GM19324 (cell line): ENCODE measurements around the gene SRP9.

ENCODE experiments used
- ATAC-seq: cut with Tn5 transposase; IDR thresholded peaks from one replicate; pipeline ENCODE4 v1.9.1; 2021; ENCODE audit warnings: mild to moderate bottlenecking, moderate library complexity; ENCODE audit not compliant: unreplicated experiment, low FRiP score

SRP9 gene, protein sequence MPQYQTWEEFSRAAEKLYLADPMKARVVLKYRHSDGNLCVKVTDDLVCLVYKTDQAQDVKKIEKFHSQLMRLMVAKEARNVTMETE

DNA sequence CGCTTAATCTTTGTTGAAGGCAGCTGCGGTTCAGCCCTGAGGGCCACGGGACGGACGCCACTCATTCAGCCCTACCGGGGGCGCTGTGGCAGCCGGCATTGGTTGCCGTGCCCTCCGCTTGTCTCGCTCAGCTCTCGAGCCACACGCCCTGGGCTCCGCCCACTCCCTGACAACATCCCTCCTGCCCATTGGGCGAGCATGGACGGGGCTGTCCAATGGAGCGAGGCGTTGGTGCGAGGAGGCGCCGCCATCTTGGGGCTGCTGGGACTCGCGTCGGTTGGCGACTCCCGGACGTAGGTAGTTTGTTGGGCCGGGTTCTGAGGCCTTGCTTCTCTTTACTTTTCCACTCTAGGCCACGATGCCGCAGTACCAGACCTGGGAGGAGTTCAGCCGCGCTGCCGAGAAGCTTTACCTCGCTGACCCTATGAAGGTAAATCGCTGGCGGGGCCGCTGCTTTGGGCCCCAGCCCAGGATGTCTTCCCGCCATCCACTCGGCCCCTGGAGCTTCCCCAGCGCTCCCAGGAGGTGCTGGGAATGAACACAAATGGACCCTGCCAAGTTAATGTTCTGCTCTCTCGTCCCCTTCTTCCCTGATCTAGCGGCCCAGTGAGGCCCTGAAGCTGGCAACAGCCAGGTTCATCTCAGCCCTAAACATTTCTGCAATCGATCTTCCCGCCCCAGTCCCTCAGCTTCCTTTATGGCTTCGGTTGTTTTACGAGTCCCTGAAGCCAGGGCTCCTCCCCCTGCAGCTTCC is at the start of gene SRP9:
TSS of gene SRP9 (plus strand) at position 244 of the 754 bp plus-strand sequence. CDS start at position 359, 115 bp downstream.
- ATAC-seq: peak; percentile 100

DNA sequence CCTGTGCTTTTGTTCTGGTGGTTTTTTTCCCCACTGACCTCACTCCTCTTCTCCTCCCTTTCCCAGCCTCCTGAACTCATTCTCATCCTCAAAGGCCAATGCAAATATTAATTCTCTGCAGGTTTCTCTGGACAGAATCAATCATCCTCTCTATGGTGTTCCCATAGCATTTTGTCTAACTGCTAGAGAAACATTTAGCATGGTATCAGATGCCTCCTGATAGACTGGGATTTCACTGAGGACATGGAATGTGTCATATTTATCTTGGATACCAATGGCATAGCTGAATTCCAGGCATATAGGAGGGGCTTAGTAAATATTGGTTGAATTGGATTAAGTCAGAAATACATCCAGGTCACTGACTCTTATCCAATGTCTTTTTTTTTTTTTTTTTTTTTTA is 46.1 kb upstream of the SRP9 start:
- ATAC-seq: no peak

DNA sequence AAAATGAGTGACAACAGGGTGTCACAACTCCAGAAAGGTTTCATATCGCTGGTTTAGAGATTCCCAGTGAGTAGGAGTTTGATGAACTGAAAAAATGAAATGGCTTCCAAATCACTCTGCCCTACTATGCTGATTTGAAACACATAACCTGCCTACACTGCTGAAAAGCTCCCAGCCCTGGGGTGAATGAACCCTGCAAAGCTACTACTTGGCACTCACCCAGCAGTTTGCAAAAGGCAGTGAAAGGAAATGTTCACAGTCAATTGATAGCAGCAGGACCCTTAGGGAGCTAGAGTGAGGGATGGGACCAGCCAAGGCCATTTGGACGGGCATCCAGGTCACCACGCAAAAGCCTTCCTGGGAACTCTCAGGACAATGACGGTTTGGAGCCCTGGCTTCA is 44.4 kb upstream of the SRP9 start:
- ATAC-seq: no peak

DNA sequence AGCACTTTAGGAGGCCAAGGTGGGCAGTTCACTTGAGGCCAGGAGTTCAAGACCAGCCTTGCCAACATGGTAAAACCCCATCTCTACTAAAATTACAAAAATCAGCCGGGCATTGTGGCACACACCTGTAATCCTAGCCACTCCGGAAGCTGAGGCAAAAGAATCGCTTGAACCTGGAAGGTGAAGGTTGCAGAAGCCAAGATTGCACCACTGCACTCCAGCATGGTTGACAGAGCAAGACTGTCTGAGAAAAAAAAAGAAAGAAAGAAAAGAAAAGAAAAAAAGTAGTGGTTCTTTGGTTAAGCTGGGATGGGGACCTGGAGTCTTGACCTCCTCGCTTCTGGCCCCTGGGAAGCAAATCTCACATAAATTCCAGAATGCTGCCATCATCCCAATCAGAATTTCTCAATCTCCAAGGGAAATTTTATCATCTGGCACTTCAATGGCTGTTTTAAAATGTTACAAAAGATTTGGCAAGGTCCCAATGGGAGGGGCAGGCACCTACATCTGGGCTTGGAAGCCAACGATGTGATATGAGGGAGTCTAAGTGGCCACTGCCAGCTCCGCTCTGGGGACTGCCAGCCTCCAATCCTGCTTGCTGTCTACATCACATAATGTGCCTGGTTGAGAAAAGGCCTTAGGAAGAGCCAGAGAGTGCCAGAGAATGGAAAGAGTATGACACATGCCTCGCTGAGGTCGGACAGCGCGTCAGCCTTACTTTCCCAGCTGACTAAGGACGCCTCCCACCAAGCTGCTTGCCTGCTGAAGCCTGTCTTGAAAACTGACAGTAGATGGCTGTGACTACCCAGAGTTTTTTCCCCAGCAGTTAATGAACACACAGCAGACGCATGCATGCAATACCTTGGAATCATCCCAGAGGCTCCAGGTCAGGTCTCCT is 42.1 kb upstream of the SRP9 start:
- ATAC-seq: no peak

DNA sequence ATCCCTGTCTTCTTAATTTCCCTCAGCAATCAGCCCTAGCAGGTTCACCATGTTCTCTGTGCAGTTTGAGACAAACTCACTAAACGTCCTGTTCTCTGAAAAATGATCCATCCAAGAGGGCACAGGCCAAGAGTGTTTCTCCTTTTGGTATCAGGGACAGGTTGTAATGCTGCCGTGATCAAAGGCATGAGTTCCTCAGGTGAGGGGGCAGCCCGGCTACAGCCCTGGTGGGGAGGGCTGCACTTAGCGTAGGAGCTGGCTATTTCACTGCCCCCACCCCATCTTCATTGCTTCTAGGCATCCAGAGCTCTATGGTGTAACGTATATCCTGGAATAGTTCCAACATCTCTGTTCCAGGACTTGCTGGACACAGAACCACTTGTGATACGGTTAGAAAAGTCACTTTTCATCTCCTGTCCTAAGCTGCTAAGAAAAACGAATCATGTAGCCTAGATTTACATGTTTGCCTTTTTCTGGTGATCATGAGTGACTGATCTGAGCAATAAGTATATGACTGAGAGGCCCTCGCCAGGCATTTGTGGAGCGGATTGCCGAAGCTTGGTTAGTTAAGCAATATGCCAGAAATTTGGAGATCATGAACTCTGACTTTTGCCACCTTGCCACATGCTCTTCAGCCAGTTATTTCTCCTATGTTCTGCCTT is 41.1 kb upstream of the SRP9 start:
- ATAC-seq: no peak

DNA sequence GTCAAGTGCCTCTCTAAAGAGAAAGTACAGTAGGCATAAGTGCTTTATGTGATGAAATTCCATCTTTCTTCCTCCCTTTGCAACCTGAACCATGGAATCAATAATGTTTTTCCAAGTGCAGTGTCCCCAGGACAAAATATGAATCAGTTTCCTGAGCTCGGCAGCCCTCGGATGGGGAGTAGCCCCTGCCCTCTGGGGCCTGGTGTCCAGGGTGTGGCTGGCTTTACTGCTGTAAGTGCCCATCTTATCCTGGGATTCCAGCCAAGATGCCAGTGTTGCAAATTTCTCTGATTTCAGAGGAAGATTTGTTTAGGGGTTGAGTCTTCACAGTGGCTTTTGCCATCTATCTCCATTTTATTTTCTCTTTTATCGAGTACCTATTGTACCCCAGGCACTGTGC is 40.5 kb upstream of the SRP9 start:
- no peak for ATAC-seq

DNA sequence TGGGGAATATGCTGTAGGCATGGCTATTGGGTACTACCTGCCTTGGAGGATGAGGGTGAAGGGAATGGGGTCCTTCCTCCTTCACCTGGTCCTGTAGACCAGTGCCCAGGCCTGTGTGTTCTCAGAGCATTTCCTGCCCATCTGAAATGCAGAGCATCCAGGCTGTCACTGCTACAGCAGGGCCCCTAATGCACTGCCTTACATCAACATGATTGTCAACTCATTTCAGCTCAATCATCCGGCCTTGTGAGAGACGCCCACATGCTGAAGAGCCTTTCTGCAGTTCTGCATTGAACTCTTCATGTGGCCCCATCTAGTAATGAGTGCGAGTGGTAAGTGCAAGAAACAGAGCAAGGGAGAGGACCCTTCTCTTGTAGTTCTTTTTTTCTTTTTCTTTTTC is 39.8 kb upstream of the SRP9 start:
- ATAC-seq: no peak

DNA sequence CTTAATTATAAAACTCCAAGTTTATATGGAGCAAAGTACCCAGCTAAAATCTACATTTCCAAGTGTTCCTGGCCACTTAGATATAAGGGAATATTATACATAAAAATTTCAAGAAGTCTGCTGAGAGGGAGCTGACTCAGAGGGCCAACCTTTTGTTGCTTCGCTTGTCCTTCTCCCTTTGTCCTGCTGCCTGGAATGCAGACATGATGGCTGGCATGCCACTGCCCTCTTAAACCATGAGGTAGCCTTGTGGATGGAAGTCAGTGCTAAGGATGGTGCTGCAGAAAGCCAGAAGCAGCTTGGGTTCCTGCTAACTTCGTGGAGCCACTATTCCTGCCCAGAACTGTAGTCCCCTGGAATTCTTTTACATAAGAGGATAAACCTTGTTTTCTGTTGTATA is 38.9 kb upstream of the SRP9 start:
- ATAC-seq: no peak

DNA sequence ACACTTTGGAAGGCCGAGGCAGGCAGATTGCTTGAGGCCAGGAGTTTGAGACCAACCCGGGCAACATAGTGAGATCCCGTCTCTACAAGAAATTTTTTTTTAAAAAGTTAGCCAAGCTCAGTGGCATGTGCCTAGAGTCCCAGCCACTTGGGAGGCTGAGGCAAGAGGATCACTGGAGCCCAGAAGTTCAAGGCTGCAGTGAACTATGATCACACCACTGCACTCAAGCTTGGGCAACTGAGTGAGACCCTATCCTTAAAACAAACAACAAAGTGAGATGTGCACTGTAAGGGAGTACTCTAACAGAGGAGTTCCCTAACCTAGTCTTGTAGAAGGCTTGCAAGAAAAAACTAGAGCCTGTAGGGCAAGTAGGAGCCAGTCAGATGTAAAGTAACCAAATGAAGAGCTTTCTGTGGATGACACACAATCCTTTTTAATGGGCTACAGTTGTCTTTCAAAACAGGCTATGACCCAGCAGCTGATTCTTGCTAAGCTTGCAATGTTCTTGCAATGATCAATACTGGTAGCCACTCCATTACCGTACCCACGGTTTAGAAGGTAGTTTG is 38.0 kb upstream of the SRP9 start:
- ATAC-seq: no peak

DNA sequence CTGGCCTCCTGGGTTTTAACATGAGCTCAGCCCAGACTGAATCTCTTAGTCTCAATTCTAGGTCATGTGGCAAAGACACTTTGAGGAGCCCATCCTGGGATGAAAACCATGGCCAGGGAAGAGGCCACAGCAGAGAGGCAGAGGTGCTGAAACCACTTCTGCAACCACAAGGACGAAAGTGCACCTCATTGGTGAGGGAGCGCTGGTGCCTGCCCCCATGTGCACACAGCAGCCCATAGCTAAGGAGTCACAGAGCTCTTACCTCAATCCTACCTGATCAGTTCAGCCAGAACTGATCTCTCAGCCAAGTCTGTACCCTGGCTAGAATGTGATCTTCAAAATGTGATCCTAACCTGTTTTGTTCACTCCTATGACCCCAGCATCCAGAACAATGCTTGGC is 32.9 kb upstream of the SRP9 start:
- no peak for ATAC-seq

DNA sequence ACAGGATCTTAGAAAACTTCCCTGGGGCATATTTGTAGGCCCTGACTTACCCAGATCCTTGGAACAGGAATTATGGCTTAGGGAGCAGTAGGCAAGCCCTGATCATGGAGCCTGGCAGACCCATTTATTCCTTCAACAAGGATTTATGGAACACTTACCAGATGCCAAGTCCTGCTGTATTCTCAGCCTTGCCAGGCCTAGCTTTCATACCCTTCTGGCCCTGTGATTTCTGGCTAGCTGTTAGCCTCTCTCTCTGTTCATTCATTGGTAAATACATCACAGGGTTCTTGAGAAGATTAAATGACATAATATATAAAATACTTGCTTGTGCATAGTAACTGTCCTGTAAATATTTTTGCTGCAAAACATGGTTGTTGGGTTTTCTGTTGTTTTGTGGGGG is 32.4 kb upstream of the SRP9 start:
- no peak for ATAC-seq

DNA sequence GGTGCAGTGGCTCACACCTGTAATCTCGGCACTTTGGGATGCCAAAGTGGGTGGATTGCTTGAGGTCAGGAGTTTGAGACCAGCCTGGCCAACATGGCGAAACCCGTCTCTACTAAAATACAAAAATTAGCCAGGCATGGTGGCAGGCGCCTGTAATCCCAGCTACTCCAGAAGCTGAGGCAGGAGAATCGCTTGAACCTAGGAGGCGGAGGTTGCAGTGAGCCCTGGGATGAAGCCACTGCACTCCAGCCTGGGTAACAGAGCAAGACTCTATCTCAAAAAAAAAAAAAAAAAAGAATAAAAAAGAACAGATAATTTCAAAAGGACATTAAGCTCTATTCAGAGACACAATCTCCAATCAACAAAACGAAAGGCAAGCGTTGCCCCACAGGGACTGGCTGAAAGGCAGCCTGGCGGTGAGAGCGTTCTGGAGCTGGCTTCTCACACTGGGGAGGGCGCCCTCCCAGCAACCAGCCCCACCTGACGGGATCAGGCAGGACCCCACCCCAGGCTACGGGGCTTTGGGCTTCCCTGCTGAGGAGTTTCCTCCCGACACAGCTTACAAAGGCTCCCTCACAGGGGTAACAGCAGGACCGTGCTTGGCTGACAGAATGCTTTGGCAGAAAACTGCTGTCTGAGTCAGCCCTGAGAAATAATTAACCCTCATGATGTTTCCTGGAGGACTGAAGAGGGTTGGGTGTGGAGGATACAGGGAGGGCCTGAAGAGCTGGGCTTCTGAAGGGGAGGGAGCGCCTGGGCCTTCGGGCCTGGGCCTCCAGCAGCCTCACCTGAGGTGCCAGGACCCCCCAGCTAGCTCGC is 31.1 kb upstream of the SRP9 start:
- no peak for ATAC-seq

DNA sequence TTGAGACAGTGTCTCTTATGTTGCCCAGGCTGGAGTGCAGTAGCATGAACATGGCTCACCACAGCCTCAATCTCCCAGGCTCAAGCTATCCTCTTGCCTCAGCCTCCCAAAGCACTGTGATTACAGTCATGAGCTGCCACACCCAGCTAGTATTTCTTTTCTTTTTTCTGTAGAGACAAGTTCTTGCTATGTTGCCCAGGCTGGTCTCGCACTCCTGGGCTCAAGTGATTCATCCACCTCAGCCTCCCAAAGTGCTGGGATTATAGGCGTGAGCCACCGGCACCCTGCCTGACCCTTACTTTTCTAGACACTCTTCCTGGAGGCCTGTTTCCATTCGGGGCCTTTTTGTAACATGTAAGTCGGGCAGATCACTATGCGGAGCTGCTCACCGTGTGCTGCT is 30.1 kb upstream of the SRP9 start:
- ATAC-seq: no peak

DNA sequence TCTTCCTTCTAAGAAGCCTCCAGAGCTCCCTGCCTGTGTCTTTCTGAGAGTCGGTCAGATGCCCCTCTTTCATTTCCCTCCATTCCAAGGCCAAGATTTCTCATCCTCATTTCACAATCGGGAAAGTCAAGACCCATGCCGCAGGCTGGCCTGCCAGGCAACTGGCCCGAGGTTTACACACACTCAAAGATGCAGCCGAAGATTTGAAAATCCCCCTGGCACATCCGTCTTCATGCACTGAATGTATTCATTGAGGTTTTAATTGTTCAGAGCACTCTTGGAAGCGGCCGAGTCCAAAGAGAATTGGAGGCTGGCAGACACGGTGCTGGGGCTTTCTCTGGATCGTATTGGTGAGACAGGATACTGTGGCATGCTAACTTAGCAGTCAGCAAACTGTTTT is 29.1 kb upstream of the SRP9 start:
- ATAC-seq: no peak

DNA sequence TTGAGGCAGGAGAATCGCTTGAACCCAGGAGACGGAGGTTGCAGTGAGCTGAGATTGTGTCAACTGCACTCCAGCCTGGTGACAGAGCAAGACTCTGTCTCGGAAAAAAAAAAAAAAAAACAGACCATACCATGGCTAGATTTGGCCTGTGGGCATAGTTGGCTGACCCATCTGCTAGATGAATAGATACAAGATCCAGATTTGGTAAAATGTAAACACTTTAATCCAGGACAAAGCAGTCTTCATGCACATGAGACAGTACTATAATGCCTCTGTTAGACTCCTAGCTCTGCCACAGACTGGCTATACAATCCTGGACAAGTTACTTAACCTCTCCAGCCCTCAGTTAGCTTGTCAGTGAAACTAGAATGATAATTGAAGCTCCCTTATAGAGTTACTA is 27.9 kb upstream of the SRP9 start:
- no peak for ATAC-seq

DNA sequence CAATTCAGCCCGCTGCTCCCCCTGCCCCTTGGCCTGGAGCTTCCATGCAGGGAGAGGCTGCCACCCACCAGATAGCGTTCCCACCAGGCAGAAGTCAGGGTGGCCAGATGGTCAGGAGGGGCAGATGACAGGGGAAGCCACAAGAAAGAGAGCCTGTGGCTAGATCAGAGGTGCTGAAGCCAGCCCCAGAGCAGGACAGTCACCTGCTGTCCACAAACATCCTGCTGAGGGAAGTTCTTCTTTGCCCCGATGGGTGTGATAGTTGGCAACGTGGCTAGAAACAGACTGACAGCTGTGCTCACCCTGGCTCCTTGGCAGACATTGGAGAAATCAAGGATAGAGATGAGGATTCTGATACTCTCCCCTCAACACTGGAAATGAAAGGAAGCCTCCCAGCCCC is 27.2 kb upstream of the SRP9 start:
- ATAC-seq: no peak

DNA sequence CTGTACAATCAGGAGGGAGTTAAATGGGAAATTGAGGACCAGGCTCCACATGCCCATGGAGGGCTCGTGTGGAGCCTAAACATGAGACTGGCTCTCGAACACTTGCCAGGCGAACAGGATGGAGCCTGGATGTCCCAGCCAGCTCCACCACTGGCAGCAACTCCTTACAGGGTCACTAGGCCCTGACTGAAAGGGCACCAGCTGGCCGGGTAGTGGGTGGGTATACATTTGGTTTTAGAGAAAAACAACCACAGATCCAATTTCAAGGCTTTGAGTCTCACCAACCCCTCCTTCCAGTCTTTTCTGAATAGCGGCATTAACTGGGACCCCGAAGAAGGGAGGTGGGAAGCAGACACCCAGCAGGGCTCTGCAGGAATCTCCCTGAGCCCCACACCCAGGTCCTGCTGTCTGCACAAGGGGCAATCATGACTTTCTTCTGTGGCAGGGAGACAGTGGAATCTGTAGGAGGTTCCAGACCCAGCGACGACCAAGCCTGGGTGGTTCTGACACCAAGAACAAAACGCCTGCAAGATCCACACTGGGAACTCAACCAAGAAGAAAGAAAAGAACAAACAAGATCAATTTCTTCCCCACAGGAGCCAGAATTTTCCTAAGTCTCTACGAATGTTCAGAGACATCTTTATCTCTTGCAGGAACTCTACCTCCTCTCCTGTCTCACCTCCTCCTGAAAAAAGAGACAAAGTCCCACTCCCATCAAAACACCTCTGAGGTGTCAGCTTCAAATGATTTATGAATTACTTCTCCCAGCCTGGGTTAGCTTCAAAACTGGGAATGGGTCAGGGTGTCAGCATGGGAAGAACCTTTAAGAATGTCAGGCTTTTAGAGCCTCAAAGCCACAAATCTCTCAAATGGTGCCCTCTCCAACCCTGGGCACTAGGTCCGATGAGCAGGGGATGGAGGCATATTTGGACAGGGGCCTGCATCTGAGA is 26.5 kb upstream of the SRP9 start:
- ATAC-seq: no peak

DNA sequence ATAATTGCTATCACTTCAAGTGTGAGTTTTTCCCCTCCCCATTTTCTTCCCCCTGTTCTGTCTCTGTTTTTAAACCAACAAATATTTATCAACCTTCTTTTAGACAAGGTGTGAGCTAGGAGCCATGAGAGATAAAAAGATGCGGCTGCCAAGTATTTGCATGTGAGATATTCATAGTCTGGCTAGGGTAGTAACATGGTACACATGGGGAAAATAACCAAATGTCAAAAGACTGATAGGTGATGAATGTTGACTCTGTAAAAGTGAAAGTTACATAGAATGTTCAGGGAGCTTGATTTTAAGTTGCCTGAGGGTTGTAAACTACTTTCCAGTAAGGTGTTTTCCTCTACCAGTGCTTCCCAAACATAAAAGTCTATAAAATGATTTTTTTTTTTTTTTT is 25.4 kb upstream of the SRP9 start:
- ATAC-seq: no peak
